ENCODE measurements around the gene FAM210B. TPM values are rescaled to one million over a fixed set of nuclear protein-coding genes. Genes with fewer than 3 reads are reported as not detected.

FAM210B gene
- total and polyA plus RNA-seq, 9 of the 15 experiments (the other 6 are each of a cell fraction or from before 2014, with no cell fraction given) = 12.1 to 87.3 (median 47.6) TPM

- no peak for TF ChIP-seq FIP1L1 (IDR thresholded peaks at IDR 0.05; ENCODE audit: low read depth, low read length, poor library complexity, severe bottlenecking)
- TF ChIP-seq MAX (CRISPR knock-in tag; IDR thresholded peaks at IDR 0.05) = peak; percentile 81
- TF ChIP-seq DNMT1 (IDR thresholded peaks at IDR 0.05) = no peak
- no peak for TF ChIP-seq PTRF (tag; IDR thresholded peaks at IDR 0.05)
- TF ChIP-seq USF2 (CRISPR knock-in tag; IDR thresholded peaks at IDR 0.05) = no peak
- no peak for TF ChIP-seq HLTF (IDR thresholded peaks at IDR 0.05)
- no peak for TF ChIP-seq ZNF408 (CRISPR knock-in tag; IDR thresholded peaks at IDR 0.05; ENCODE audit: low read depth)
- peak; percentile 98 for TF ChIP-seq KLF16 (IDR thresholded peaks at IDR 0.05)
- TF ChIP-seq TCFL5 (CRISPR knock-in tag; conservative IDR thresholded peaks at IDR 0.05) = no peak
- no peak for TF ChIP-seq RBM25 (IDR thresholded peaks at IDR 0.05; ENCODE audit: low read depth, low read length, severe bottlenecking)
- TF ChIP-seq DEAF1 (CRISPR knock-in tag; IDR thresholded peaks at IDR 0.05) = peak; percentile 28; the same call in 1 of the 2 replicates
- TF ChIP-seq RREB1 (CRISPR knock-in tag; IDR thresholded peaks at IDR 0.05) = no peak
- peak; percentile 80; the same call in 1 of the 2 replicates for TF ChIP-seq ZEB2 (IDR thresholded peaks at IDR 0.05)
- peak; percentile 71 for TF ChIP-seq NR2C1 (IDR thresholded peaks at IDR 0.05)
- TF ChIP-seq NR2C1 (tag; IDR thresholded peaks at IDR 0.05) = peak; percentile 75
- no peak for TF ChIP-seq ZNF280A (IDR thresholded peaks at IDR 0.05; ENCODE audit: low read depth, partially characterized antibody)
- no peak for TF ChIP-seq BCL6 (CRISPR knock-in tag; IDR thresholded peaks at IDR 0.05)
- no peak for TF ChIP-seq EHMT2 (IDR thresholded peaks at IDR 0.05)
- no peak for TF ChIP-seq SAP30 (IDR thresholded peaks at IDR 0.05; ENCODE audit: borderline replicate concordance, insufficient read depth, low read depth, low read length, poor library complexity, severe bottlenecking)
Measured at GRCh38 chr20:56411759-56412472, 53.1 kb downstream of the FAM210B start, which contains the start of gene CASS4 (continued).
